IMR-90 (cell line): Measurements from ENCODE around the gene CAMTA1. TPM values are rescaled to one million over a fixed set of nuclear protein-coding genes. Genes with fewer than 3 reads are reported as not detected.
A peak's percentile ranks its signal among the peaks of the same experiment; 100 is the strongest.

Experiments
- ATAC-seq: fragments of 200-7000 bp; cut with Tn5 transposase; 2 replicates; pipeline ENCODE4 v1.9.1; 2020; ENCODE audit warnings: low read depth, mild to moderate bottlenecking, moderate library complexity
- BruUV-seq: library from RNA; stranded (reverse); fragments of 400-500 nt; replicated peaks from 2 replicates; lab custom pipeline; 2021; lab: Mats Ljungman, UMichigan
- CTCF ChIA-PET: fragments of 300-600 bp; formaldehyde crosslinking; extraction: SDS; loops from one replicate; lab custom pipeline; 2021; ENCODE audit warnings: antibody characterized with exemption; lab: Yijun Ruan, JAX
- POLR2A ChIA-PET: fragments of 300-600 bp; sonication (Branson Sonifier 250); formaldehyde crosslinking; loops from one replicate; lab custom pipeline; 2022; ENCODE audit warnings: antibody characterized with exemption; ENCODE audit not compliant: unreplicated experiment; lab: Charles Lee
- DNase-seq: peaks from one replicate; pipeline ENCODE4 v3.0.0; 2013
- H2AFZ ChIP-seq: replicated peaks from 2 replicates; pipeline ENCODE3; 2013; ENCODE audit warnings: low read length, mild to moderate bottlenecking; ENCODE audit not compliant: poor library complexity
- H2AK5ac ChIP-seq: 2 replicates; pipeline ENCODE4 v1.6.1; 2013; ENCODE audit warnings: low read depth, low read length, inconsistent platforms
- H2AK9ac ChIP-seq: replicated peaks from 2 replicates; pipeline ENCODE3; 2013; ENCODE audit warnings: mild to moderate bottlenecking, low read depth, low read length, moderate library complexity; ENCODE audit not compliant: poor library complexity
- H2BK120ac ChIP-seq: 2 replicates; pipeline ENCODE4 v1.6.1; 2013; ENCODE audit warnings: low read depth, low read length, inconsistent platforms
- H2BK15ac ChIP-seq: 3 replicates; pipeline ENCODE4 v1.6.1; 2013; ENCODE audit warnings: low read depth, low read length, inconsistent platforms
- H2BK20ac ChIP-seq: 2 replicates; pipeline ENCODE4 v1.6.1; 2013; ENCODE audit warnings: low read depth, mild to moderate bottlenecking, inconsistent platforms, low read length, moderate library complexity
- H2BK5ac ChIP-seq: 2 replicates; pipeline ENCODE4 v1.6.1; 2013; ENCODE audit warnings: mild to moderate bottlenecking, low read depth, low read length, inconsistent platforms; ENCODE audit not compliant: poor library complexity, severe bottlenecking
- H3K14ac ChIP-seq: replicated peaks from 2 replicates; pipeline ENCODE4 v1.6.1; 2013; ENCODE audit warnings: low read depth, low read length, inconsistent platforms
- H3K18ac ChIP-seq: 2 replicates; pipeline ENCODE4 v1.6.1; 2013; ENCODE audit warnings: low read depth, low read length, control low read depth
- H3K23ac ChIP-seq: 2 replicates; pipeline ENCODE4 v1.6.1; 2013; ENCODE audit warnings: low read depth, low read length, inconsistent platforms
- H3K27ac ChIP-seq: 2 replicates; pipeline ENCODE4 v1.5.1; 2013; ENCODE audit warnings: mild to moderate bottlenecking, control low read depth, low read length; ENCODE audit not compliant: insufficient read depth
- H3K27me3 ChIP-seq: 2 replicates; pipeline ENCODE4 v1.6.1; 2013; ENCODE audit warnings: low read length; ENCODE audit not compliant: control insufficient read depth, insufficient read depth
- H3K36me3 ChIP-seq: 2 replicates; pipeline ENCODE4 v1.6.1; 2013; ENCODE audit warnings: low read length, mixed read lengths; ENCODE audit not compliant: control insufficient read depth, insufficient read depth
- H3K4ac ChIP-seq: 2 replicates; pipeline ENCODE4 v1.6.1; 2013; ENCODE audit warnings: low read depth, low read length, inconsistent platforms
- H3K4me1 ChIP-seq: 2 replicates; pipeline ENCODE4 v1.6.1; 2013; ENCODE audit warnings: low read length, mixed read lengths; ENCODE audit not compliant: control insufficient read depth, insufficient read depth
- H3K4me2 ChIP-seq: 2 replicates; pipeline ENCODE4 v1.6.1; 2013; ENCODE audit warnings: low read depth, mild to moderate bottlenecking, control low read depth, low read length, moderate library complexity
- H3K4me3 ChIP-seq: 2 replicates; pipeline ENCODE4 v1.5.1; 2013; ENCODE audit warnings: low read depth, mild to moderate bottlenecking, control low read depth, low read length, moderate library complexity; ENCODE audit not compliant: insufficient read depth
- H3K56ac ChIP-seq: 2 replicates; pipeline ENCODE4 v1.6.1; 2013; ENCODE audit warnings: low read length, inconsistent platforms; ENCODE audit not compliant: insufficient read depth; ENCODE audit errors: extremely low read depth
- H3K79me1 ChIP-seq, 2 experiments: 2 replicates each; pipeline ENCODE4 v1.6.1; 2013; ENCODE audit warnings: low read length in 2 of 2, inconsistent platforms in 1 of 2, low read depth in 1 of 2
- H3K9ac ChIP-seq: 2 replicates; pipeline ENCODE4 v1.6.1; 2013; ENCODE audit warnings: low read depth, low read length, control low read depth
- H3K9me1 ChIP-seq: 2 replicates; pipeline ENCODE4 v1.6.1; 2013; ENCODE audit warnings: low read length, inconsistent platforms; ENCODE audit not compliant: insufficient read depth
- H3K9me3 ChIP-seq: 2 replicates; pipeline ENCODE4 v1.6.1; 2013; ENCODE audit warnings: low read length; ENCODE audit not compliant: control insufficient read depth, insufficient read depth
- H4K20me1 ChIP-seq: 2 replicates; pipeline ENCODE4 v1.6.1; 2013; ENCODE audit warnings: low read length, inconsistent platforms; ENCODE audit not compliant: insufficient read depth
- H4K5ac ChIP-seq: 2 replicates; pipeline ENCODE4 v1.6.1; 2013; ENCODE audit warnings: mild to moderate bottlenecking, low read depth, low read length, control low read depth
- H4K8ac ChIP-seq, 2 experiments: 2 replicates each; pipeline ENCODE4 v1.6.1; 2013; ENCODE audit warnings: low read depth in 2 of 2, low read length in 2 of 2, control low read depth in 1 of 2, inconsistent platforms in 1 of 2
- H4K91ac ChIP-seq: 2 replicates; pipeline ENCODE4 v1.6.1; 2013; ENCODE audit warnings: low read depth, low read length, inconsistent platforms; ENCODE audit not compliant: insufficient read depth
- CTCF ChIP-seq: conservative IDR thresholded peaks from 2 replicates; pipeline ENCODE4 v1.5.1; 2012; ENCODE audit warnings: mild to moderate bottlenecking, low read depth, low read length, improper control_type of control experiment
- RAD21 ChIP-seq: IDR thresholded peaks from 2 replicates; pipeline ENCODE4 v1.6.1; 2012; ENCODE audit warnings: low read length, improper control_type of control experiment
- RFX5 ChIP-seq: IDR thresholded peaks from 2 replicates; pipeline ENCODE4 v1.8.0; 2012; ENCODE audit warnings: low read depth, mild to moderate bottlenecking, low read length, moderate library complexity
- SMC3 ChIP-seq: fragments of 150-350 bp; IDR thresholded peaks from 2 replicates; pipeline ENCODE4 v1.6.1; 2016; ENCODE audit warnings: low read depth, mild to moderate bottlenecking, antibody characterized with exemption, low read length, moderate library complexity
- WGBS, 2 experiments: methylation state at CpG; one replicate each; pipeline versions ENCODE4 v1.1.5 to v1.1.7; 2013; ENCODE audit warnings: missing lambda C conversion rate in 2 of 2; ENCODE audit not compliant: insufficient read length in 1 of 2; ENCODE audit errors: extremely low coverage in 2 of 2; 5-methylcytosine and 5-hydroxymethylcytosine counted together
- dilution Hi-C: fragments of 300-500 bp; cut with HindIII; formaldehyde crosslinking; loops from one replicate; pipeline ENCODE4 v1.14.3; 2018; ENCODE audit warnings: low sequenced_read_pairs; ENCODE audit not compliant: unreplicated experiment
- in situ Hi-C: fragments of 300-500 bp; cut with MboI; formaldehyde crosslinking; loops from 3 replicates; pipeline ENCODE4 v1.14.3; 2019; ENCODE audit warnings: low sequenced_read_pairs, inconsistent platforms, mixed read lengths
- intact Hi-C: fragments of 100-400 bp; cut with micrococcal nuclease; formaldehyde crosslinking; loops from 2 replicates; pipeline ENCODE4 v1.10.0; 2022
- polyA plus RNA-seq, 3 experiments: library from polyadenylated mRNA; depleted of rRNA; stranded (reverse); fragments of >200 nt; gene quantifications; 2 replicates each; pipeline ENCODE4 v1.2.3, GENCODE V29; 2012; ENCODE audit warnings: low replicate concordance in 1 of 3
- total RNA-seq: library from RNA; depleted of rRNA; stranded (reverse); fragments of >200 nt; gene quantifications from 2 replicates; pipeline ENCODE4 v1.2.3, GENCODE V29; 2012

CAMTA1 gene
- total and polyA plus RNA-seq, 2 of the 4 experiments (the other 2 are of a cell fraction): 35.5 to 74.3 TPM

DNA sequence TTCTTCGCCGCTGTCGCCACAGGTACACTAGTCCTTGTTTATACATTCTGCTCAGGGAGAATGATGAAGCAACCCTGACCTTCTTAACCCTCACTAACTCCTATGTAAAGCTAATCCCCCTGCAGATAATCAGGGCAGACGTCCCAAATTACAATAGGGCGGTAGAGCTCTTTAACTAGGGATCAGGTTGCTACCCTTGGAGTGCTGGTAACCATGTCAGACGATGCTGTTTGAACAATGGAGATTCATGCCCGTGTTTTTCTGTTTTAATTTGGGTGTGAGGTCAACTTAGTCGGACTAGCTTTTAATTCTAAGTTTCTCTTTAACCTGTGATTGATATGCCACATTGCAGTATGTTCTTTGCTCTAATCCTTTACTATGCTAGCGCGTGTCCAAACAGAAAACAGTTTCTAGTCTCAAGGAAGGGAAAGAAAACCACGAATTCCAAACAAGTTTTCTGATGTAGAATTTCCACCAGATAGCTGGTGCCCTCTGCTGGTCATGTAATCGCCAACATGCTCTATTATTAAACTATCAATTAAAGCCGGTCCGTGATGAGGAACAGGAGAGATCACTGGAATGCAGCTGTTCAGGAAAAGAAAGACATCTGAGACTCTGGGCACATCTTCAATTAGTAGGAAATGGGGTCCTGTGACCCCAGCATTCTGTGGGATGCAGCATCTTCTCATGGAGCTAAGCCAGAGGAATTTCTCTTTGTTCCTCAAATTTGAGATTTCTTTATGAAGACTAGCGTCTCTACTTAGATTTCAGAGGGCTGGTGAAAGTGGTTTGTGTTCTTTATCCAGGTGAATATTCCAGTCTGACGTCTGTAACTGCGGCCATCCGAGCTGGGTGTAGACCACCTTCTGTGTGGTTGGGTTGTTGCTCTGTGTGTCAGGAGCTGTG is 967.5 kb downstream of the CAMTA1 start:
- DNase-seq: peak; percentile 71
- ChIA-PET CTCF (interaction anchor here (0.6 to 5.2 kb wide), 19 partner anchors 8 to 759 kb away, joined by 3 to 108 read pairs (median 4); no protein-coding TSS in a partner anchor), POLR2A (no interaction called here)
- Histone ChIP-seq H4K91ac (no peak overlapping the region), H2AK5ac (no peak overlapping the region), H3K4ac (no peak overlapping the region), H2BK120ac (no peak overlapping the region), H2BK20ac (no peak overlapping the region), H3K27me3 (peaks cover 20% of the 10 kb centered on the region), H3K14ac (no peak overlapping the region), H4K5ac (no peak overlapping the region), H3K56ac (no peak overlapping the region), H3K27ac (no peak overlapping the region), H3K4me3 (peak overlapping the region; percentile 83), H2AK9ac (no peak overlapping the region), H4K8ac (no peak overlapping the region), H3K4me1 (peaks cover 6% of the 10 kb centered on the region; the same call in 1 of the 2 replicates), H3K9me3 (no peaks in the 10 kb centered on the region), H3K36me3 (no peaks in the 10 kb centered on the region), H3K18ac (no peak overlapping the region), H2BK5ac (no peak overlapping the region), H4K20me1 (no peaks in the 10 kb centered on the region), H3K23ac (no peak overlapping the region), H2BK15ac (no peak overlapping the region), H3K9ac (no peak overlapping the region; the same call in 1 of the 2 replicates), H3K4me2 (peak overlapping the region; percentile 98), H3K9me1 (no peaks in the 10 kb centered on the region), H3K79me1 (no peaks in the 10 kb centered on the region), H2AFZ (peak overlapping the region; percentile 74)
- ATAC-seq: peak; percentile 88
- TF ChIP-seq RAD21: peak; percentile 80
- TF ChIP-seq RFX5: no peak
- TF ChIP-seq CTCF: peak; percentile 84
- TF ChIP-seq SMC3: peak; percentile 88
- dilution Hi-C loops: no loop called here
- in situ Hi-C loops: loop anchor here (5.0 kb wide), 1 partner anchor 85 kb away; no protein-coding TSS in a partner anchor
- WGBS, 2 experiments: 0% methylated on average over 1 of the region's 18 CpGs; no CpG with 5 or more reads in 1 of the 2 experiments
- intact Hi-C loops: loop anchor here (1.0 kb wide), 2 partner anchors 85 to 150 kb away; no protein-coding TSS in a partner anchor
- no TSS peak for BruUV-seq
